Stimulated activated naive CD8-positive, alpha-beta T cell treated with anti-CD3 and anti-CD28 coated beads, Interleukin-15, Interleukin-2, amounts not matched to agents 100 ng/mL and 50 ng/mL, for 24 hours (primary cell): ENCODE results near the gene ZNF219.

ENCODE experiments used
- H3K27ac Mint-ChIP-seq: one replicate; pipeline ENCODE4 v1.8.0; 2021; ENCODE audit warnings: mild to moderate bottlenecking, mixed read lengths
- H3K27me3 Mint-ChIP-seq: one replicate; pipeline ENCODE4 v1.8.0; 2021; ENCODE audit warnings: mixed read lengths
- H3K36me3 Mint-ChIP-seq: one replicate; pipeline ENCODE4 v1.8.0; 2021; ENCODE audit warnings: low read depth, mixed read lengths
- H3K4me1 Mint-ChIP-seq: one replicate; pipeline ENCODE4 v1.8.0; 2021; ENCODE audit warnings: low read depth, mixed read lengths
- H3K4me3 Mint-ChIP-seq: one replicate; pipeline ENCODE4 v1.8.0; 2021; ENCODE audit warnings: mild to moderate bottlenecking, mixed read lengths
- H3K9me3 Mint-ChIP-seq: one replicate; pipeline ENCODE4 v1.8.0; 2021; ENCODE audit warnings: mixed read lengths

ZNF219 gene

DNA sequence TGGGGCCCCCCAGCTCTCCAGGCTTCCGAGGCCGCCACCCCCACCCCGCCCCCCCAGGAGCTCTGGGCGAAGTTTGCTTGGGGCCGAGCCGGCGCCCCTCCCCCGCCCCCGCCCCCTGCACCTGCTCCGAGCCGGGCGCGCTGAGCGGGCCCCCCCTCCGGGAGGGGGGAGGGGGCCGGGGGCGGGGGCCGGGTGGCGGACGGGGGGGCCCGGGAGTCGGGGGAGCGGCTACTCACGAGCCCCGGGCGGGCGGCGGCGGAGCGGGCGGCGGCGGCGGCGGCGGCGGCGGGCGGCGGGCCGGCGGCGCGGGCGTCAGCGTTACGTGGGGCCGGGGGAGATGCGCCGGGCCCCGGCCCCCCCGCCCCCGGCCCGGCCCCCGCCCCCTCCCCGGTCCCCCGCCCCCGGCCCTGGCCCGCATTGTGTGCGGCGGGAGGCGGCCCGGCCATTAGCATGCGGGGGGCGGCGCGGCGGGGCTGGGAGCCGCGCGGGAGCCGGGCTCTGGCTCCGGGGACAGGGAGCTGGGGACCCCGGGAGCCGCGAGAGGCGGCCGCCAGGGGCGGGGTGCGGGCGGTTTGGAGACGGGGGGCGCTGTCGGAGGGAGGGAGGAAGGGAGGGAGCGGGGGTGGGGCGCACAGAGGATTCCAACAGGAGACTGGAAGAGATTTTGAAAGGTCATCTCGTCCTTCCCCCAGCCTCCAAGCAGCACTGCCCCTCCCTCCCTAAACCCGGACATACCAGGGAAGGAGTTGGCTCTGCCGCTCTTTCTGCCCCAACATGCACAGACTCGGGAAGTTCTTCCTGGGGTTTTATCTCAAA is at the start of gene ZNF219:
Gene ZNF219, minus strand, starts transcription at position 580 of the 816 bp plus-strand sequence. CDS start 5,064 bp downstream, outside the sequence.
- H3K4me3 Mint-ChIP-seq, result peak within 1 kb of the TSS; percentile 82
- peak within 1 kb of the TSS; percentile 39 for H3K27ac Mint-ChIP-seq
- H3K27me3 Mint-ChIP-seq, result peaks cover 9% of the 10 kb centered on the region
- peaks cover 32% of the 10 kb centered on the region for H3K4me1 Mint-ChIP-seq
- H3K36me3 Mint-ChIP-seq, result no peaks in the 10 kb centered on the region
- H3K9me3 Mint-ChIP-seq, result no peaks in the 10 kb centered on the region

DNA sequence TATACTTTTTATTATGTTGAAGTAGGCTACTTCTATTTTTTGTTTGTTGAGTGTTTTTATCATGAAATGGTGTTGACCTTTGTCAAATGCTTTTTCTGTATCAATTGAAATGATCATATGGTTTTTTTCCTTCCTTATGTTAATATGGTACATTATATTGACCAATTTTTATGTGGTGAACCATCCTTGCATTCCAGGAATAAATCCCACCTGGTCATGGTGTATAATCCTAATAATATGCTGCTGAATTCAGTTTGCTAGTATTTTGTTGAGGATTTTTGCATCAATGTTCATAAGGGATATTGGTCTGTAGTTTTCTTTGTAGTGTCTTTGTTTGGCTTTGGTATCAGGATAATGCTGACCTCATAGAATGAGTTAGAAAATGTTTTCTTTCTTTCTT is 47.0 kb upstream of the ZNF219 start:
- no peak overlapping the region for H3K27ac Mint-ChIP-seq
- H3K4me1 Mint-ChIP-seq, result no peaks in the 10 kb centered on the region
- no peak overlapping the region for H3K4me3 Mint-ChIP-seq
- H3K9me3 Mint-ChIP-seq, result peaks cover 17% of the 10 kb centered on the region
- H3K36me3 Mint-ChIP-seq, result no peaks in the 10 kb centered on the region
- H3K27me3 Mint-ChIP-seq, result peaks cover 26% of the 10 kb centered on the region

DNA sequence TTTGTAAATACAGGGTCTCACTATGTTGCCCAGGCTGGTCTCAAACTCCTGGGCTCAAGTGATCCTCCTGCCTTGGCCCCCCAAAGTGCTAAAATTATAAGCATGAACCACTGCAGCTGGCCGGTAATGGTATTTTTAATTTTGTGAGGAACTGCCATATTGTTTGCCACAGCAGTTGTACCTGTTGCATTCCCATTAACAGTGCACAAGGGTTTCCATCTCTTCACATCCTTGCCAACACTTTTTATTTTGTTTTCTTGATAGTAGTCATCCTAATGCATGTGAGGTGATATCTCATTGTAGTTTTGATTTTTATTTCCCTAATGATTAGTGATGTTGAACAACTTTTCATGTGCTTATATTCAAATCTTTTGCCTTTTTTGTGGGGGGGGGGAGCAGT is 43.9 kb upstream of the ZNF219 start:
- Mint-ChIP-seq H3K36me3 (no peaks in the 10 kb centered on the region), H3K4me1 (no peaks in the 10 kb centered on the region), H3K27ac (no peak overlapping the region), H3K27me3 (peaks cover 22% of the 10 kb centered on the region), H3K4me3 (no peak overlapping the region), H3K9me3 (peaks cover 17% of the 10 kb centered on the region)

DNA sequence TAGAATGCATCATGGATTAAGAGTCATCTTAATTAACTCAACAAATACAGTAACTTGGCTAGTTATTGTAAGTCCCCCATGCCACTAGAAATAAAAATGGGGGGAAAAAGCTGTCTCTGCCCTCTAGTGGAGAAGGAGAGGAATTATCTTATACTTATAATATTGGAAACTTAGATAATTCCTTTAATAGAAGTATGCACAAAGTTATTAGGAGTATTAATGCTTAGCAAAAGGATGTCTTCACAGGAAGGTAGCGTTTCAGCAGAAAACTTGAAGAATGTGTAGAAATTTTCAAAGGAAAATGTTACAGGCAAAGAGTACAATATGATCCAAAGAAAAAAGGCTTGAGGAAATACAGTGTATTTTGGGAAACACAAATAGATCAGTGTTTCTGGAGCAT is 37.6 kb upstream of the ZNF219 start:
- Mint-ChIP-seq H3K36me3 (no peaks in the 10 kb centered on the region), H3K9me3 (no peaks in the 10 kb centered on the region), H3K27me3 (no peaks in the 10 kb centered on the region), H3K4me3 (no peak overlapping the region), H3K4me1 (no peaks in the 10 kb centered on the region), H3K27ac (no peak overlapping the region)

DNA sequence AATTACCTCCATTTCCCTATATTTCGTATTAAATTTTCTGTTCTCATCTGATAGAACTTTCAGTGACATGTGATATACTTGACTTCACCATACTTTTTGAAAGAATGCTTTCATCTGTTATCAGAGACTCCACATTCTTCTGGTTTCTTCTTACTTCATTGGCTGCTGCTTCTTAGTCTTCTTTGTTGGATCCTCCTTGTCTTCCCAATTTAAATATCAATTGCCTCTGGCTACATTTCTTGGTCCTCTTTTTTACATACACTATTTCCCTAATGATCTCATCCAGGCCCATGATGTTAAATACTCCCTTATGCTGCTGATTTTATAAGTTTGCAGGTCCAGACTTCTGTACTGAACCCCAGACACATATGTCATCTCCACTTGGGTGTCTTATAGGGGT is 35.4 kb upstream of the ZNF219 start:
- Mint-ChIP-seq H3K36me3 (no peaks in the 10 kb centered on the region), H3K9me3 (no peaks in the 10 kb centered on the region), H3K4me3 (no peak overlapping the region), H3K27ac (no peak overlapping the region), H3K27me3 (no peaks in the 10 kb centered on the region), H3K4me1 (no peaks in the 10 kb centered on the region)

DNA sequence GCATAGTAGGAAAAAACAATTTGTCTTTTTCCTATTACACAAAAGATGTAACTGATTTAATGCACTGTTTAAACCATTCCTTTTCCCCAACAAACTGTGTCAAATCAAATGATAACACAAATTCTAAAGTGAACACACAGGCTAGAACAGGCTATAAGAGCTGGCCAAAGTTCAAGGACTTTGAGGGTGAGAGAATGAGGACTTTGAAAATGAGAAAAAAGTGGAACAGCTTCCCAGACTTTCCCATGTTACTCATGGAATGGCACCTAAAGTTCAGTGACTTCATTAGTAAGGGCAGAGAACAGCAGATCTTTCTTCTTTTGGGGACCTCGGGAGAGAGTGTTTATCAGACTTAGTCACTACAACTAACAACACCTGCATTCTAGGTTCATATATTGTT is 25.0 kb upstream of the ZNF219 start:
- no peaks in the 10 kb centered on the region for H3K4me1 Mint-ChIP-seq
- H3K36me3 Mint-ChIP-seq, result no peaks in the 10 kb centered on the region
- H3K27me3 Mint-ChIP-seq, result peaks cover 39% of the 10 kb centered on the region
- H3K9me3 Mint-ChIP-seq, result peaks cover 4% of the 10 kb centered on the region
- no peak overlapping the region for H3K27ac Mint-ChIP-seq
- H3K4me3 Mint-ChIP-seq, result no peak overlapping the region

DNA sequence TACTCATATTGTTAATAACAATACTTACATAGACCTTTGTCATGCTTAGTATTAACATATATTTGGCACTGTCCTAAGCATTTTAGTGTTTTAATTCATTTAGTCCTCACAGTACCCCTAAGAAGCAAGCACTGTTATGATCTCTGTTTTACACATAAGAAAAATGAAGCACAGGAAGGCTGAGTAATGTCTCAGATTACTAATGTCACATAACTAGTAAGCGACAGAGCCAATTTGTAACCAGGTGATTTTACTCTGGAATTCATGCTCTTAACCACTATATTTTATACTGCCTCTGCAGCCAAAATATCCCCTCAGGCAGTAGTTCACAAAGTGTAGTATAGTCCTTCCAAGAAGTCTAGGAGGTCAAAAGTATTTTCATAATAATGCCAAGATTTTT is 22.7 kb upstream of the ZNF219 start:
- H3K27me3 Mint-ChIP-seq, result peaks cover 25% of the 10 kb centered on the region
- H3K36me3 Mint-ChIP-seq, result no peaks in the 10 kb centered on the region
- no peak overlapping the region for H3K27ac Mint-ChIP-seq

DNA sequence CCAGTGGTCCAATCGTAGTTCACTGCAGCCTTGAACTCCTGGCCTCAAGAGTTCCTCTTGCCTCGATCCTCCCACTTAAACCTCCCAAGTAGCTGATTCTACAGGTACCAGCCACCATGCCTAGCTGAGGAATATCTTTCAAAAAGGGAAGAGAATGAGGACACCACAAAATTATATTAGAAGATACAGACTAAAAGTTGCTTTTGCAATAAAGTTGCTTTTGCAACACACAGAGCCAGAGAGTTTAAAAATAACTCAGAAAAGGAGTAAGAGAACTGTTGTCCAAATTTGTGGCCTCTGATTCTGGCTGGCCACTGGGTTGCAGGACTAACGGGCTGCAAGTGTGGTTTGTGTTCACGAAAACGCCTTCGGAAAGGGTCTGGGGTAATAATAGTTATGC is 22.2 kb upstream of the ZNF219 start:
- H3K4me1 Mint-ChIP-seq, result no peaks in the 10 kb centered on the region
- no peaks in the 10 kb centered on the region for H3K36me3 Mint-ChIP-seq
- H3K27ac Mint-ChIP-seq, result no peak overlapping the region
- H3K27me3 Mint-ChIP-seq, result peaks cover 24% of the 10 kb centered on the region
- H3K4me3 Mint-ChIP-seq, result no peak overlapping the region
- peaks cover 4% of the 10 kb centered on the region for H3K9me3 Mint-ChIP-seq

More for the DNA sequence above, 22.7 kb upstream of the ZNF219 start:
- no peak overlapping the region for H3K4me3 Mint-ChIP-seq
- H3K4me1 Mint-ChIP-seq, result no peaks in the 10 kb centered on the region
- H3K9me3 Mint-ChIP-seq, result peaks cover 4% of the 10 kb centered on the region

DNA sequence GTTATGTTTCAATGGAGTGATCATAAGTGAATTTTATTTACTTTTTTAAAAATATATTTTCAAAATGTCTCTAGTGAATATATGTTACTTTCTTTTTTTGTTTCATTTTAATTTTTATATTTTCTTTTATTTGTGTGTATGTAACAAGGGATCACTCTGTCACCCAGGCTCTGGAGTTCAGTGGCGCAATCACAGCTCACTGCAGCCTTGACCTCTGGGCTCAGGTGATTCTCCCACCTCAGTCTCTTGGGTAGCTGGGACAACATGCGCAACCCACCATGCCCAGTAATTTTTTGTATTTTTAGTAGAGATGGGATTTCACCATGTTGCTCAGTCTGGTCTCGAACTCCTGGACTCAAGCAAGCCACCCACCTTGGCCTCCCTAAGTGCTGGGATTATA is 20.5 kb upstream of the ZNF219 start:
- H3K27me3 Mint-ChIP-seq, result peaks cover 18% of the 10 kb centered on the region
- no peak overlapping the region for H3K27ac Mint-ChIP-seq
- no peaks in the 10 kb centered on the region for H3K9me3 Mint-ChIP-seq
- no peak overlapping the region for H3K4me3 Mint-ChIP-seq
- no peaks in the 10 kb centered on the region for H3K36me3 Mint-ChIP-seq
- H3K4me1 Mint-ChIP-seq, result no peaks in the 10 kb centered on the region

DNA sequence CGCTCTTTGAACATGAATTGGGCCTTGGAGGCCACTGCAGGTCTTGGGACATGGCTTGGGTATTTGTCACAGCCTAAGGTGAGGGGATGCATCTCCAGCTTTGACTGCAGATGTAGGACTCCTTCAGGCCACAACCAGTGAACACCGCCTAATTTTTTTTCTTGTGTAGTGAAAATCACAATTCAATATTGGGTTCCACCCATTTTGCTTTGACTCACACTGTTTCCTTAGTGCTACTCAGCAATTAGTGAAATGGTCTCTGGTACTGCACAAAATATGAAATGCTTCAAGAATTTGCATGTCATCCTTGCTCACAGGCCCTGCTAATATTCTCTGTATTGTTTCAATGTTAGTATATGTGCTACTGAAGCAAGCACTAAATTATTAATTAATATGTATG is 14.9 kb upstream of the ZNF219 start:
- H3K36me3 Mint-ChIP-seq, result no peaks in the 10 kb centered on the region
- no peak overlapping the region for H3K27ac Mint-ChIP-seq
- peaks cover 10% of the 10 kb centered on the region for H3K4me1 Mint-ChIP-seq
- no peak overlapping the region for H3K4me3 Mint-ChIP-seq
- peaks cover 4% of the 10 kb centered on the region for H3K27me3 Mint-ChIP-seq
- H3K9me3 Mint-ChIP-seq, result no peaks in the 10 kb centered on the region

DNA sequence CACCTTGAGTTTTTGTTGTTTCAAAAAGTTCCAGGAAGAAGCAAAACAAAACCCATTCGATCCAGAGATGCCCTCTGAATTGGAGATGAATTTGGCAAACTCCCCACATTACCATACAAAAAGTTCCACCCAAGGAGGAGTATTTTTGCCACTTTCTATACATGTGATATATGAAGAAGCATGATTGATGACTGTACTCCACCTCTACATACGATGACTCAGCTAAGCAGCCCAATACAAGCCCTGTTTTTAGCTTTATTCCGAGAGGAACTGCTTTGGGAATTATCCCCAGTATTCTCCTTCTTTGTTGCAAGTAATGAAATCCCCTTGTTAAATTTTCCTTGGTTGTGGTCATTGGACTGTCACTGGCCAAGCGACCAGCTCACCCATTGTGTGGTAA is 13.8 kb upstream of the ZNF219 start:
- Mint-ChIP-seq H3K27ac (no peak overlapping the region), H3K27me3 (no peaks in the 10 kb centered on the region), H3K9me3 (no peaks in the 10 kb centered on the region), H3K4me1 (peaks cover 10% of the 10 kb centered on the region), H3K36me3 (no peaks in the 10 kb centered on the region), H3K4me3 (no peak overlapping the region)

DNA sequence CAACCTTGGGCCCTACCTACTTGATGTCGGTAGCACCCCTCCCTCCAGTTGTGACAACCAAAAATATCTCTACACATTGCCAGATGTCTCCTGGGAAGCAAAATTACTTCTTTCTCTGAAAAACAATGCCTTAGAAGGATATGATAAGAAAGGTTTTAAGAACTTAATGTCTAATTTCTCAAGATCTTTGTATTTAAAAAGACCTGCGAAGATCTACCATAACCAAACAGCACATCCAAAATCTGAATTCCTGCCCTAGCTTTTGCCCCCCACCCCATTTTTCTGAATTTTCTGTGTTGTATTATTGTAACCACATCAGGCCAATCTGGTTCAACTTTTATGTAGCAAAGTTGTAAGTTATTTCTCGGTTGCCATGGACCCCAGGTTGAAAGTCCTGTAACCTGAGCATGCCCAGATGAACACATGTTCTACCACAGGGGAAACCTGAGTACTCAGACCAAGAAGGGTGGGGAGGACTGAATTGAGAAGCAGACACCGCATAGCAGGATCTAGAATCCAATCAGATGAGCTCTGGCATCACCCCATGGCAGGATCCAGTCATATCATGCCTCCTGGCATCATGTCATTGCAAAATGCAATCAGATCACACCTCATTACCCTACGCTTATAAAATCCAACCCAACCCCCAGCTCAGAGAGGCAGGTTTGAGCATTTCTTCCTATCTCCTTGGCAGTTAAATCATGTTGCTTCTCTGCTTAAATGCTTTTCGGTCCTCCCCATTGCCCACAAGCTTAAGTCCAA is 11.1 kb upstream of the ZNF219 start:
- H3K27ac Mint-ChIP-seq, result peak overlapping the region; percentile 33

DNA sequence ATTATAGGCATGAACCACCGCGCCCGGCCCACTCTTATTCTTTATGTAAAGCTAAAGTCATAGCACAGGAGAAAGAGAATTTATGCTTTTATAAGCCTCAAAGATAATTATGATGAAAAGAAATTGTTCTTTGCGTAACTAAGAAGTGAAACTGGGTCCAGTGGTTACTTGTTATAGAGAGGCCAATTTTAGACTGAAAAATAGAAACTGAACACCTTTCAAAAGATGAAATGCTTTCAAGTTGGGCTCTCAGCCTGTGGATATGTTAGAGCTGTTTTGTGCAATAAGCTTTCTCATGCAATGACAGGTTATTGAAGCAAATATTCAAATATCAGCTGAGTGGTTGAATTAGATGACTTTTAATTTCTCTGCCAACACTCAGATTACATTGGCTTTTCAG is 10.3 kb upstream of the ZNF219 start:
- no peaks in the 10 kb centered on the region for H3K9me3 Mint-ChIP-seq
- peaks cover 27% of the 10 kb centered on the region for H3K4me1 Mint-ChIP-seq
- H3K4me3 Mint-ChIP-seq, result no peak overlapping the region
- no peaks in the 10 kb centered on the region for H3K36me3 Mint-ChIP-seq
- H3K27ac Mint-ChIP-seq, result no peak overlapping the region
- H3K27me3 Mint-ChIP-seq, result no peaks in the 10 kb centered on the region

More for the DNA sequence above, 11.1 kb upstream of the ZNF219 start:
- Mint-ChIP-seq H3K36me3 (no peaks in the 10 kb centered on the region), H3K4me1 (peaks cover 25% of the 10 kb centered on the region), H3K4me3 (no peak overlapping the region), H3K27me3 (no peaks in the 10 kb centered on the region), H3K9me3 (no peaks in the 10 kb centered on the region)

DNA sequence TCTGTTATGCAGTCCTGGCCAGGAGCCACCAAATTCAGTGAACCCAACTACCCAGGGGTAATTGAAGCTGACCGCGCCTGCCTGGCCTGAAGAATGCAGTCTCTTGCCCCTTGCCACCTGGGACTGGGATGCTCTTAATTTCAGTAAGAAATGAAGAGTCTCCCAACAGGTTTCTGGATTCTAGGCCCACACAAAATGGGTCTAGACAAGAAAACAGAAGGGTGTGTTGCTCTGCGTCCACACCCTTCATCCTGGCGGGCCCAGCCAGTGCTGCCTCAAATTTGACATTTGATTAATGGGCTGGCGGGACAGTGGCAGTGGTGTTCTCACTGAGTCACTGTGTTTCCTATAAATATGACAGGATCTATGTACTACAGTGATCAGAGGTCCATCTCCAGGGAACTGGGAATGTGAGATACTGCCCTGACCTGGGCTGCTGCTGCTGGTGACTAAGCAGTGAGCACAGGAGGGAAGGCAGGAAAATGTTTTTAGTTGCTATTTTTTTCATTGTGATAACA is 8.9 kb upstream of the ZNF219 start:
- H3K27ac Mint-ChIP-seq, result no peak overlapping the region
- H3K9me3 Mint-ChIP-seq, result no peaks in the 10 kb centered on the region
- peaks cover 37% of the 10 kb centered on the region for H3K4me1 Mint-ChIP-seq
- H3K36me3 Mint-ChIP-seq, result no peaks in the 10 kb centered on the region
- H3K4me3 Mint-ChIP-seq, result no peak overlapping the region
- H3K27me3 Mint-ChIP-seq, result no peaks in the 10 kb centered on the region

DNA sequence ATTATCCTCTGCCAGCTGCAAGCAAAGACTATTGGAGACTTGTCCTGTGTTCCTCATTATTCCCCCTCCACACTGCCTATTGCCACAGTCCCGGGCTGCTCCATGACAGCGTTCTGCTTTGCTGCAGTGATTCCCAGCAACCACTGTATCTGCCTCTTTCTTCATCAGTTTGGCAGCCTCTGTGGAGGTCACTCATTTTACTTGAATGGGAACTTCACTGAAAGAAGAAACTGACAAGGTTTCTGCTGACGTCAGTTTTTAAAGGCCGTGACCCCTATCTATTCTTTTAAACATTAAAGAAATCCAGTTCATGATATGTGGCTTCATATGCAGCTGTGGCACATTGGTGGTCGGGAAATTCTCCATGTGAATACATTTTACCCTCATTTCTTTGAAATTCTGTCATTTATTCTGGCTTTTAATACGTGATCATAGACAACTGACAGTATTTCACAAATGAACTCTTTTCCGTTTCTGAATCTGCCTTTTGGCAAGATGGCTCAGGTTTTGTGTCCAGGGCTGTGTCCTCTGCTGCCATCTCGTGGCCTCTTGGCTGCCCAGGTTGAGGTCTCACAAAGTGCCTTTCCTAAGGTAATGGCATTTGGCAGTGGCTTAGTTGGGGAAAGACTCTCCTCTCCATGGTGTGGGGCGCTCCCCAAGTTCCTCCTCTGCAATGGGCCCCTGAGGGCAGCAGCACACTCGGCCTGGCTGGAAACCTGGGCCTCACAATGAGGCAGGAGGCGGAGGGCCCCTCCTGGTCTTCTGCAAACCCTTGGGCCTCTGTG is 8.2 kb upstream of the ZNF219 start:
- Mint-ChIP-seq H3K4me1 (peaks cover 41% of the 10 kb centered on the region), H3K27ac (no peak overlapping the region)

More for the DNA sequence above, 8.2 kb upstream of the ZNF219 start:
- Mint-ChIP-seq H3K4me3 (no peak overlapping the region), H3K36me3 (no peaks in the 10 kb centered on the region), H3K27me3 (no peaks in the 10 kb centered on the region), H3K9me3 (no peaks in the 10 kb centered on the region)
